Right lobe of liver (tissue), 6 donors: ENCODE measurements around the gene NDC1. TPM values are rescaled to one million over a fixed set of nuclear protein-coding genes. Genes with fewer than 3 reads are reported as not detected.
"Not testable (repeated sequence)": the region's sequence is repeated elsewhere in the genome, so short reads cannot be mapped to it uniquely, and the experiment has no call there.

ENCODE experiments used
- ATAC-seq, 4 donors: fragments of 200-7000 bp; cut with Tn5 transposase; one replicate each; pipeline ENCODE4 v1.9.1; 2020; ENCODE audit warnings: mild to moderate bottlenecking in 4 of 4, moderate library complexity in 4 of 4
- DNase-seq, 3 donors: peaks; one replicate each; pipeline ENCODE4 v3.0.0-alpha.2; 2020
- H3K27ac ChIP-seq, 3 donors: fragments of 200-600 bp; one replicate each; pipeline ENCODE4 v1.8.0; 2022
- H3K27me3 ChIP-seq, 2 donors: fragments of 200-600 bp; one replicate each; pipeline ENCODE4 v1.8.0; 2022
- H3K36me3 ChIP-seq, 4 donors: fragments of 200-600 bp; sonication (generic) in 1 of 4; one replicate each; pipeline versions ENCODE4 v1.5.1 to v1.8.0; 2017 to 2022; ENCODE audit warnings: control low read depth in 1 of 4
- H3K4me1 ChIP-seq, 4 donors: fragments of 200-600 bp; sonication (generic) in 1 of 4; one replicate each; pipeline versions ENCODE4 v1.5.1 to v1.8.0; 2017 to 2022; ENCODE audit warnings: control low read depth in 1 of 4
- H3K4me3 ChIP-seq, 3 donors: fragments of 200-600 bp; one replicate each; pipeline ENCODE4 v1.8.0; 2022
- H3K9me3 ChIP-seq, 4 donors: fragments of 200-600 bp; sonication (generic) in 1 of 4; one replicate each; pipeline versions ENCODE4 v1.5.1 to v1.8.0; 2017 to 2022; ENCODE audit warnings: control low read depth in 1 of 4
- POLR2A ChIP-seq: fragments of 450-650 bp; IDR thresholded peaks from one replicate; pipeline ENCODE4 v1.6.1; 2017; ENCODE audit warnings: antibody characterized with exemption, mild to moderate bottlenecking
- WGBS: methylation state at CpG from one replicate; pipeline ENCODE4 v1.1.6; 2018; ENCODE audit warnings: low coverage, low lambda C conversion rate; ENCODE audit not compliant: insufficient coverage; ENCODE audit errors: missing lambda C conversion rate; 5-methylcytosine and 5-hydroxymethylcytosine counted together
- intact Hi-C, 2 donors: fragments of 100-400 bp; cut with DNase I; formaldehyde crosslinking; loops; one replicate each; pipeline versions ENCODE4 v1.11.2 to v1.14.1; 2022
- total RNA-seq, 6 experiments: library from RNA; depleted of rRNA in 2 of 6; stranded (reverse); fragments of >200 nt in 2 of 6; fragmentation: NEBNext Ultra II Directional in 3 of 6; extraction: Animal tissue kit (Norgen Biotek cat#: 25700) in 3 of 6; gene quantifications; one replicate each; pipeline versions ENCODE4 v1.1.0 to v1.2.4, GENCODE V29; 2016 to 2023
- TF ChIP-seq, protein P1 (sequence below), 4 donors: fragments of 200-600 bp in 3 of 4; fragments of 450-650 bp in 1 of 4; IDR thresholded peaks; one replicate each; pipeline versions ENCODE4 v1.5.1 to v1.8.0; 2016 to 2022; ENCODE audit warnings: antibody characterized with exemption in 4 of 4, mild to moderate bottlenecking in 2 of 4
- donor health status: DM: no; HTN: yes; CAD: no.
- donor health status: DM: no; HTN: no; CAD: no.
- donor health status: DM: no; HTN: no; CAD: no.
- donor health status: DM: no; HTN: yes; CAD: no.
- donor health status: DM: no; HTN: yes; CAD: no.

Gene NDC1
- total RNA-seq, 6 experiments from 2014 or later, result 4.3 to 10.9 (median 5.7) TPM

DNA sequence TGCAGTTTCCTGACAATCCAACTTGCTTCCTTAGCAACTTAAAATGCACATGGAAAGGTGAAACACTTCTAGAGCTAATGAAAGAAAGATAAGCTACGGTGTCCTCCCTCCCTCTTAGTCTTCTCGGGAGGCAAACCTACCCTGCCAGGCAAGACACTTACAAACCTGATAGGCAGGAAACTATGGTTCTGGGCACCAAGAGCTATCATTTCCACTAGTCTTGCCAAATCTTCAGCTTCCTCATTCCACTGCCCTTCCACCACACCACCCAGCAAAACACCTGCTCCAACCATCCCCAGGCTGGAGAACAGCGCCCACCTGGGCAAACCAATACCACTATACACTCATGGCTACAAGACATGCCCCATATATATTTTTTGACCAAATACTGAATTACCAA is 15.2 kb downstream of the NDC1 start:
- TF ChIP-seq, protein P1, sequence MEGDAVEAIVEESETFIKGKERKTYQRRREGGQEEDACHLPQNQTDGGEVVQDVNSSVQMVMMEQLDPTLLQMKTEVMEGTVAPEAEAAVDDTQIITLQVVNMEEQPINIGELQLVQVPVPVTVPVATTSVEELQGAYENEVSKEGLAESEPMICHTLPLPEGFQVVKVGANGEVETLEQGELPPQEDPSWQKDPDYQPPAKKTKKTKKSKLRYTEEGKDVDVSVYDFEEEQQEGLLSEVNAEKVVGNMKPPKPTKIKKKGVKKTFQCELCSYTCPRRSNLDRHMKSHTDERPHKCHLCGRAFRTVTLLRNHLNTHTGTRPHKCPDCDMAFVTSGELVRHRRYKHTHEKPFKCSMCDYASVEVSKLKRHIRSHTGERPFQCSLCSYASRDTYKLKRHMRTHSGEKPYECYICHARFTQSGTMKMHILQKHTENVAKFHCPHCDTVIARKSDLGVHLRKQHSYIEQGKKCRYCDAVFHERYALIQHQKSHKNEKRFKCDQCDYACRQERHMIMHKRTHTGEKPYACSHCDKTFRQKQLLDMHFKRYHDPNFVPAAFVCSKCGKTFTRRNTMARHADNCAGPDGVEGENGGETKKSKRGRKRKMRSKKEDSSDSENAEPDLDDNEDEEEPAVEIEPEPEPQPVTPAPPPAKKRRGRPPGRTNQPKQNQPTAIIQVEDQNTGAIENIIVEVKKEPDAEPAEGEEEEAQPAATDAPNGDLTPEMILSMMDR (IDR thresholded peaks at IDR 0.05), result no peak
- TF ChIP-seq POLR2A, result no peak
- Histone ChIP-seq H3K27ac (no peak overlapping the region), H3K36me3 (peaks cover 0 to 11% (median 2%) of the 10 kb centered on the region in 4 donors), H3K9me3 (no peaks in the 10 kb centered on the region), H3K4me1 (no peaks in the 10 kb centered on the region), H3K27me3 (no peaks in the 10 kb centered on the region), H3K4me3 (no peak overlapping the region)
- no peak for DNase-seq
- WGBS, result 88% methylated on average over 3 of the region's 3 CpGs
- intact Hi-C loops, result no loop called here
- no peak for ATAC-seq

DNA sequence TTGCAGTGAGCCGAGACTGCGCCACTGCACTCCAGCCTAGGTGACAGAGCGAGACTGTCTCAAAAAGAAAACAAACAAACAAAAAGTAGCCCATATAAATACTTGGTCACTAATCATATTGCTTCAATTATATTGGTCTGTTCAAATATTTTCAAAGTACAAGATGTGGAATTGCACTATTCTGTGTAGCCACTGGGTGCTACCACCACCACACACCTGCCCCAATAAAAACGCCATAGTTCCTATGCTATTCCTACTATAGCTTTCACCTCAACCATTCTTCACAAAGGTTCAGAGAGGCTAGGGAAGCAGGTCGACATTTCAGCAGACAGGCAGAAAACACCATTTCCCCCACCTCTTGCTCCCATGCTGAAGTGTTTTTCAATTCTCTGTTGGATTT is 16.7 kb downstream of the NDC1 start:
- ATAC-seq, result no peak
- Histone ChIP-seq H3K27ac (no peak overlapping the region), H3K4me3 (no peak overlapping the region), H3K36me3 (peaks cover 0 to 18% (median 2%) of the 10 kb centered on the region in 4 donors), H3K4me1 (no peaks in the 10 kb centered on the region), H3K27me3 (no peaks in the 10 kb centered on the region), H3K9me3 (no peaks in the 10 kb centered on the region)
- WGBS, result 100% methylated on average over 5 of the region's 5 CpGs
- TF ChIP-seq POLR2A, result no peak
- TF ChIP-seq, protein P1 (IDR thresholded peaks at IDR 0.05), result no peak
- DNase-seq, result no peak
- intact Hi-C loops, result no loop called here

DNA sequence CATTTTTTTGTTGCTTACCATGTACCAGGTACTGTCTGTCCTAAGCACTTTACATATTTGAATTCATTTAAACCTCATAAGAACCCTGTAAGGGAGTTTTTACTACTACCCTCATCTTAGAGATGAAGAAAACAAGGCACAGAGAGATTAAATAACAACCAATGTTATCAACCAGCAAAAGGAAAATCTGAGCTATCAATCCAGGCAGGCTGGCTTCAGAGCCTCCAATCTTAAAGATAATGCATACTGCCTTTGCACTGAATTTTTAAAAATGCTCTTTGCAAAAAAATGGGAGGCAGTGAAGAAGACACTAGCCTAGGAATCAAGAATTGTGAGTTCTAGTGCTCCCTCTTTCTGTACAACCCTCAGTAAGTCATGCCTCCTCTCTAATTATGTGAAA is 18.7 kb downstream of the NDC1 start:
- no peak for ATAC-seq
- H3K4me1 ChIP-seq, result no peaks in the 10 kb centered on the region
- no peak for DNase-seq
- intact Hi-C loops, result no loop called here
- peaks cover 0 to 7% (median 2%) of the 10 kb centered on the region in 4 donors for H3K36me3 ChIP-seq
- TF ChIP-seq, protein P1 (IDR thresholded peaks at IDR 0.05), result no peak
- no peak for TF ChIP-seq POLR2A
- H3K27me3 ChIP-seq, result no peaks in the 10 kb centered on the region
- no peaks in the 10 kb centered on the region for H3K9me3 ChIP-seq
- H3K27ac ChIP-seq, result no peak overlapping the region
- H3K4me3 ChIP-seq, result no peak overlapping the region

DNA sequence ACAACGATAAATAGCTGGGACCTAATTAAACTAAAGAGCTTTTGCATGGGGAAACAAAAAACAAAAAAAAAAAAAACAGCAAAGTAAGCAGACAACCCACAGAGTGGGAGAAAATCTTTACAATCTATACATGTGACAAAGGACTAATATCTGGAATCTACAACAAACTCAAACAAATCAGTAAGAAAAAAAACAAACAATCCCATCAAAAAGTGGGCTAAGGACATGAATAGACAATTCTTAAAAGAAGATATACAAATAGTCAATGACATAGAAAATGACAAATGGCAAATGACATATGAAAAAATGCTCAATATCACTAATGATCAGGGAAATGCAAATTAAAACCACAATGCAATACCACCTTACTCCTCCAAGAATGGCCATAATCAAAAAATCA is 21.5 kb downstream of the NDC1 start:
- H3K27ac ChIP-seq, H3K4me3 ChIP-seq, ATAC-seq, DNase-seq, H3K27me3 ChIP-seq, intact Hi-C loops, H3K4me1 ChIP-seq, H3K9me3 ChIP-seq, H3K36me3 ChIP-seq: not testable (repeated sequence)
- WGBS, result 88% methylated on average over 1 of the region's 1 CpG

DNA sequence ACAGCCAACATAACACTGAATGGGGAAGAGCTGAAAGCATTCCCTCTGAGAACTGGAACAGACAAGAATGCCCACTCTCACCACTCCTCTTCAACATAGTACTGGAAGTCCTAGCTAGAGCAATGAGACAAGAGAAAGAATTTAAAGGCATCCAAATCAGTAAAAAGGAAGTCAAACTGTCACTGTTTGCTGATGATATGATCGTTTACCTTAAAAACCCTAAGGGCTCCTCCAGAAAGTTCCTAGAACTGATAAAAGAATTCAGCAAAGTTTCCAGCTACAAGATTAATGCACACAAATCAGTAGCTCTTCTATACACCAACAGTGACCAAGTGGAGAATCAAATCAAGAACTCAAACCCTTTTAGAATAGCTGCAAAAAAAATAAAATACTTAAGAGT is 22.6 kb downstream of the NDC1 start:
- H3K27ac ChIP-seq, DNase-seq, H3K9me3 ChIP-seq, ATAC-seq, H3K4me3 ChIP-seq, H3K27me3 ChIP-seq, intact Hi-C loops, H3K36me3 ChIP-seq, H3K4me1 ChIP-seq: not testable (repeated sequence)
- WGBS, result 63% methylated on average over 1 of the region's 1 CpG

DNA sequence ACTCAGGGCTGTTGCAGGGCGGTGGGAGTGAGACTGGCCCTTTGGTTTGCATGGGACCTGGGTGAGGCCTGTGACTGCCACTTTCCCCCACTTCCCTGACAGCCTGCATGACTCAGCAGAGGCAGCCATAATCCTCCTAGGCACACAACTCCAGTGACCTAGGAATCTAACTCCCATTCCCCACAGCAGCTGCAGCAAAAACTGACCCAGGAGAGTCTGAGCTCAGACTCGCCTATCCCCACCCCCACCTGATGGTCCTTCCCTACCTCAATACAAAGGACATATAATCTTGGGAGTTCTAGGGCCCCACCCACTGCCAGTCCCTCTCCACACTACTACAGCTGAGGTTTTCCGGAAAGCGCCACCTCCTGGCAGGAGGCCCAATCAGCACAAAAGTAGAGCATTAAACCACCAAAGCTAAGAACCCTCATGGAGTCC is 26.7 kb downstream of the NDC1 start:
- DNase-seq (no peak), ATAC-seq (no peak)
- WGBS, result 100% methylated on average over 3 of the region's 4 CpGs
- no peak overlapping the region for H3K27ac ChIP-seq
- H3K4me1 ChIP-seq, result no peaks in the 10 kb centered on the region
- H3K9me3 ChIP-seq, result no peaks in the 10 kb centered on the region
- no peak for TF ChIP-seq POLR2A
- H3K27me3 ChIP-seq, result no peaks in the 10 kb centered on the region
- H3K4me3 ChIP-seq, result no peak overlapping the region
- H3K36me3 ChIP-seq, result peaks cover 0 to 11% (median 0%) of the 10 kb centered on the region in 4 donors
- intact Hi-C loops, result no loop called here
